GM21825 (cell line): ENCODE data around the gene VPS8.

Experiments used
- ATAC-seq: cut with Tn5 transposase; IDR thresholded peaks from one replicate; pipeline ENCODE4 v1.9.1; 2021; ENCODE audit warnings: mild to moderate bottlenecking, moderate library complexity; ENCODE audit not compliant: unreplicated experiment

The VPS8 gene

GRCh38 chr3:184780981-184781515, 30.9 kb upstream of the VPS8 start:
- ATAC-seq, result no peak

GRCh38 chr3:184781801-184782200, 30.2 kb upstream of the VPS8 start:
- ATAC-seq, result no peak

- no peak for ATAC-seq
These were observed 28.6 kb upstream of the VPS8 start for GRCh38 chr3:184783319-184783718.

GRCh38 chr3:184784731-184785500, 27.1 kb upstream of the VPS8 start:
- ATAC-seq, result no peak

- ATAC-seq, result no peak
These were observed 26.1 kb upstream of the VPS8 start for GRCh38 chr3:184785890-184786279.

GRCh38 chr3:184786280-184786941, 25.6 kb upstream of the VPS8 start:
- ATAC-seq, result no peak

GRCh38 chr3:184788751-184789150, 23.2 kb upstream of the VPS8 start:
- no peak for ATAC-seq

GRCh38 chr3:184789314-184789998, 22.5 kb upstream of the VPS8 start:
- no peak for ATAC-seq

- ATAC-seq, result no peak
These were observed 20.8 kb upstream of the VPS8 start for GRCh38 chr3:184791171-184791570.

- no peak for ATAC-seq
These were observed 16.3 kb upstream of the VPS8 start for GRCh38 chr3:184795522-184796190.

- no peak for ATAC-seq
These were observed 15.4 kb upstream of the VPS8 start for GRCh38 chr3:184796551-184796950.

- no peak for ATAC-seq
These were observed 15.0 kb upstream of the VPS8 start for GRCh38 chr3:184796954-184797353.

GRCh38 chr3:184798120-184798519, 13.8 kb upstream of the VPS8 start:
- no peak for ATAC-seq

- no peak for ATAC-seq
These were observed 11.5 kb upstream of the VPS8 start for GRCh38 chr3:184800349-184800930.

GRCh38 chr3:184801241-184801785, 10.7 kb upstream of the VPS8 start:
- no peak for ATAC-seq

GRCh38 chr3:184802150-184802549, 9.8 kb upstream of the VPS8 start:
- no peak for ATAC-seq

- ATAC-seq, result no peak
These were observed 7.2 kb upstream of the VPS8 start for GRCh38 chr3:184804801-184805200.

- ATAC-seq, result no peak
These were observed 6.5 kb upstream of the VPS8 start for GRCh38 chr3:184805351-184806038.

GRCh38 chr3:184806567-184807271, 5.2 kb upstream of the VPS8 start:
- no peak for ATAC-seq
